Activated CD4-positive, alpha-beta T cell treated with anti-CD3 and anti-CD28 coated beads, Interleukin-2, amount 50 U/mL, for 24 hours (primary cell): Measurements from ENCODE around the gene ALG9.
"Not testable (repeated sequence)": the region's sequence is repeated elsewhere in the genome, so short reads cannot be mapped to it uniquely, and the experiment has no call there.

Experiments
- DNase-seq, 2 donors: peaks; one replicate each; pipeline ENCODE4 v3.0.0-alpha.2; 2020; ENCODE audit warnings: low read depth in 1 of 2, low spot score in 1 of 2

Gene ALG9

GRCh38 chr11:111870886-111871692 lies at the start of gene ALG9:
Gene ALG9, minus strand, starts transcription at chr11:111871581. Its CDS starts 99 bp downstream, at chr11:111871482.
- DNase-seq = peak; percentile 86 to 88

GRCh38 chr11:111920908-111921307 lies 49.5 kb upstream of the ALG9 start:
- DNase-seq = no peak

- DNase-seq = no peak
Measured at GRCh38 chr11:111918390-111919256, 47.2 kb upstream of the ALG9 start, which contains the start of gene C11orf52. Gene C11orf52, plus strand, starts transcription at chr11:111918913. Its CDS starts 60 bp downstream, at chr11:111918973.

- DNase-seq = no peak
Measured at GRCh38 chr11:111917788-111918187, 46.4 kb upstream of the ALG9 start.

- DNase-seq = no peak
Measured at GRCh38 chr11:111917312-111917711, 45.9 kb upstream of the ALG9 start.

GRCh38 chr11:111916768-111917167 lies 45.4 kb upstream of the ALG9 start:
- DNase-seq = no peak

GRCh38 chr11:111913997-111914396 lies 42.6 kb upstream of the ALG9 start:
- DNase-seq = no peak

- no peak for DNase-seq
Measured at GRCh38 chr11:111913031-111913861, 41.9 kb upstream of the ALG9 start.

GRCh38 chr11:111912535-111912934 lies 41.2 kb upstream of the ALG9 start, which contains the start of gene HSPB2:
Gene HSPB2, plus strand, starts transcription at chr11:111912734. Its CDS starts 96 bp downstream, at chr11:111912830.
- DNase-seq = no peak

- no peak for DNase-seq
Measured at GRCh38 chr11:111911563-111912401, 40.4 kb upstream of the ALG9 start, which contains the start of gene CRYAB. Gene CRYAB, minus strand, starts transcription at chr11:111911770. Its CDS starts 46 bp downstream, at chr11:111911724.

- DNase-seq = no peak
Measured at GRCh38 chr11:111910676-111911562, 39.5 kb upstream of the ALG9 start.

GRCh38 chr11:111909378-111909777 lies 38.0 kb upstream of the ALG9 start:
- DNase-seq = no peak

GRCh38 chr11:111908639-111909305 lies 37.4 kb upstream of the ALG9 start:
- no peak for DNase-seq

- DNase-seq = no peak
Measured at GRCh38 chr11:111906680-111907079, 35.3 kb upstream of the ALG9 start.

GRCh38 chr11:111905411-111905810 lies 34.0 kb upstream of the ALG9 start:
- DNase-seq = no peak

GRCh38 chr11:111886844-111887243 lies 15.5 kb upstream of the ALG9 start:
- DNase-seq = no peak

- no peak for DNase-seq
Measured at GRCh38 chr11:111886032-111886431, 14.7 kb upstream of the ALG9 start.

- DNase-seq = not testable (repeated sequence)
Measured at GRCh38 chr11:111885053-111885452, 13.7 kb upstream of the ALG9 start.
